GM23338 (cell line): ENCODE data around the gene MGRN1.

ENCODE experiments used
- CREB1 ChIP-seq: fragments of 250-450 bp; sonication (Bioruptor Pico); IDR thresholded peaks from 2 replicates; pipeline ENCODE4 v1.5.0; 2020; ENCODE audit warnings: low read depth, mild to moderate bottlenecking, moderate library complexity
- CTCF ChIP-seq, 2 experiments: fragments of 200-600 bp in 1 of 2; sonication (generic) in 1 of 2; conservative IDR thresholded peaks; 2 replicates each; pipeline versions ENCODE4 v1.5.1 to v1.6.1; 2016 to 2017; ENCODE audit warnings: antibody characterized with exemption in 2 of 2, low read depth in 2 of 2, mild to moderate bottlenecking in 2 of 2, moderate library complexity in 1 of 2
- ETS1 ChIP-seq: IDR thresholded peaks from 2 replicates; pipeline ENCODE4 v1.6.1; 2016; ENCODE audit warnings: antibody characterized with exemption
- EZH2 ChIP-seq: fragments of 200-600 bp; sonication (generic); IDR thresholded peaks from one replicate; pipeline ENCODE4 v1.8.0; 2017; ENCODE audit warnings: antibody characterized with exemption, mild to moderate bottlenecking, low read depth; ENCODE audit not compliant: unreplicated experiment
- EZH2phosphoT487 ChIP-seq: fragments of 200-600 bp; sonication (generic); IDR thresholded peaks from one replicate; pipeline ENCODE4 v1.8.1; 2018; ENCODE audit warnings: antibody characterized with exemption; ENCODE audit not compliant: unreplicated experiment
- JUNB ChIP-seq: IDR thresholded peaks from one replicate; pipeline ENCODE4 v1.6.1; 2016; ENCODE audit warnings: antibody characterized with exemption; ENCODE audit not compliant: unreplicated experiment
- NANOG ChIP-seq: IDR thresholded peaks from 2 replicates; pipeline ENCODE4 v1.6.1; 2016; ENCODE audit warnings: antibody characterized with exemption, borderline replicate concordance
- POLR2AphosphoS5 ChIP-seq: IDR thresholded peaks from 2 replicates; pipeline ENCODE4 v1.6.1; 2016; ENCODE audit warnings: antibody characterized with exemption, low read depth
- REST ChIP-seq: IDR thresholded peaks from one replicate; pipeline ENCODE4 v1.6.1; 2018; ENCODE audit warnings: antibody characterized with exemption; ENCODE audit not compliant: unreplicated experiment
- STAT1 ChIP-seq: IDR thresholded peaks from one replicate; pipeline ENCODE4 v1.6.1; 2016; ENCODE audit warnings: antibody characterized with exemption; ENCODE audit not compliant: unreplicated experiment
- ZNF114 ChIP-seq: fragments of 250-450 bp; sonication (Bioruptor Pico); IDR thresholded peaks from 2 replicates; pipeline ENCODE4 v1.5.0; 2020; ENCODE audit warnings: mild to moderate bottlenecking, moderate library complexity
- ZNF331 ChIP-seq: fragments of 250-450 bp; sonication (Bioruptor Pico); IDR thresholded peaks from 2 replicates; pipeline ENCODE4 v1.5.0; 2020; ENCODE audit warnings: low read depth, mild to moderate bottlenecking, moderate library complexity
- ZNF462 ChIP-seq: fragments of 250-450 bp; sonication (Bioruptor Pico); IDR thresholded peaks from 2 replicates; pipeline ENCODE4 v1.5.0; 2020; ENCODE audit warnings: mild to moderate bottlenecking, moderate library complexity

GRCh38 chr16:4679156-4679849, 54.7 kb downstream of the MGRN1 start:
- no peak for TF ChIP-seq STAT1
- TF ChIP-seq CTCF (conservative IDR thresholded peaks at IDR 0.05; ENCODE audit: low read depth in 2 of 2), result no peak
- no peak for TF ChIP-seq EZH2phosphoT487
- TF ChIP-seq ZNF331 (CRISPR knock-in tag), result no peak
- no peak for TF ChIP-seq EZH2
- no peak for TF ChIP-seq POLR2AphosphoS5
- no peak for TF ChIP-seq REST
- no peak for TF ChIP-seq JUNB
- TF ChIP-seq CREB1 (CRISPR knock-in tag), result no peak
- TF ChIP-seq ETS1, result no peak
- no peak for TF ChIP-seq NANOG
- TF ChIP-seq ZNF114 (CRISPR knock-in tag), result no peak
- TF ChIP-seq ZNF462, result no peak
